ENCODE results near the gene MAPT. TPM values are rescaled to one million over a fixed set of nuclear protein-coding genes. Genes with fewer than 3 reads are reported as not detected.

Gene MAPT
- total RNA-seq, 1 donor from 2014 or later = 0.18 TPM

DNA sequence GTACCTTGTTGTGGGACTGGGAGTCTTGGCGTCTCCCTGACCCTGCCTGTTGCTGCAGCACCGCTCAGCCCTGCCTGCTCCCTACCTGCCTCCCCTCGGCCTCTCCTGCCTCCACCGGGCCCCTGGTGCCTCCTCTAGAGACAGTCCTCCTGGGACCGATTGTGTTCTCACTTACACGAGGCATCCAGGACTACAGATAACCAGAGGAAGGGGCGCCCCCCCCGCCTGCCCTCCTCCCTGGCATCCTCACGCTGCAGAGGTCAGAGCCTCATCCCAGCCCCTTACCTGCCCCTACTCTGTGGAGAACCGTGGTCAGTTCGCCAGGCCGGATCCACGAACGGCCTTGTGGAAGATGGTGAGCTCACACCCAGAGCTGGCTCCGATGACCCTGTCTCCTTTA lies 24.8 kb downstream of the MAPT start:
- ChIA-PET CTCF (no interaction called here), POLR2A (no interaction called here)
- no peak for TF ChIP-seq CTCF (IDR thresholded peaks at IDR 0.05)
- Mint-ChIP-seq H3K27me3 (peaks cover 16% of the 10 kb centered on the region), H3K27ac (no peak overlapping the region), H3K9me3 (no peaks in the 10 kb centered on the region), H3K4me3 (no peak overlapping the region), H3K36me3 (ENCODE audit: low read depth) (no peaks in the 10 kb centered on the region), H3K4me1 (no peaks in the 10 kb centered on the region)
- ATAC-seq (ENCODE audit: low read depth) (no peak), DNase-seq (no peak)
- intact Hi-C loops (cut with micrococcal nuclease) = no loop called here

DNA sequence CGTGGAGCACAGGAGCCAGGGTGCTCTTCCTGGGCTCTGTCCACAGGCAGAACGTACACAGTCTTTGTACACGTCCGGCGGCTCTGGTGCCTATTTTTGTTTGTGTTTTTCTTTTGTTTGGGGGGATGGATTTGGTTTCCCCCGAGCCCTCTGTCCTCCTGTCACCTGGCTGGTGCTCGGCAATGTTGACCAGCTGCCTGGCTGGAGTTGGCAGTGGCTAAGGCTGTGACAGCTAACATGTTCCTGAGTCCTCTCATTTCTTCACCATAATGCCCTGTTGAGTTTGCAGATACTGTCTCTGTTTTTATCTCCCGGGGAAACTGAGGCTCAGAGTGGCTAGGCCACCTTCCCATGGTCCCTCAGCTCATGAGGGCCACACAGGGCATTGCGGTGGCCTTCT lies 25.7 kb downstream of the MAPT start:
- no peak for ATAC-seq (ENCODE audit: low read depth)
- TF ChIP-seq CTCF (IDR thresholded peaks at IDR 0.05) = no peak
- no peaks in the 10 kb centered on the region for H3K36me3 Mint-ChIP-seq (ENCODE audit: low read depth)
- DNase-seq = no peak
- intact Hi-C loops (cut with micrococcal nuclease) = no loop called here
- no peaks in the 10 kb centered on the region for H3K9me3 Mint-ChIP-seq
- ChIA-PET POLR2A (no interaction called here), CTCF (no interaction called here)
- peaks cover 19% of the 10 kb centered on the region for H3K27me3 Mint-ChIP-seq
- H3K4me3 Mint-ChIP-seq = no peak overlapping the region
- H3K27ac Mint-ChIP-seq = no peak overlapping the region
- H3K4me1 Mint-ChIP-seq = no peaks in the 10 kb centered on the region

DNA sequence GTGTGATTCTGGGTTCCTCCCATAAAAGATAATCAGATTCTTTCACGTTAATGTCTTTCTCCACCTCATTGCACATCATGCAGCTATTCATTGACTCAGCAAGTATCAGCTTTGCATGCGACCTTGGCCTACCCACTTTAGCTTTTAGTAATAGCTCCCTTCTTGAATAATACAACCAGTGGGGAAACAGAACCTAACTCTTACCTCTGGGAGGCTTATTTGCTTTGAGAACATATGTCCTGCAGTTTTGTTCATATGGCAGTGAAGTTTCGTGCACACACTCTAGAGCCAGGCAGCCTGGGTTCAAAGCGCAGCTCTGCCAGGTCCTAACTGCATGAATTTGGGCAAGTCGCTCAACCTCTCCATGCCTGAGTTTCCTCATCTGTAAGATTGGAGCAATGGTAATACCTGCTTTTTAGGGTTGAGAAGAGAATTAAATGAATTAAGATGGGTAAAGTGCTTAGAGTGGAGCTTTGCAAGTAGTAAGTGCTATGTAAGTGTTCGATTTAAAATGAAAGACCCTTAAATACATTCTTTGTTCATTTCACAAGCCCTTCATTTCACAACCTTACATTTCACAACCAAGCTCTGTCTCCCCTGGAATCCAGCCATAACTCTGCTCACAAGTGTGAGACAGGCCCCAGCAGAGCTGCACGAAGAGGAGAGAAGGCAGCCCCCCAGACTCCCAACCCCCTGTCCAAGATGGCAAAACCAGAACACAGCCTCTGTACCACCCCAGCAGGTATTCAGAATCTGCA lies 29.3 kb downstream of the MAPT start:
- intact Hi-C loops (cut with micrococcal nuclease) = no loop called here
- no peak for DNase-seq
- TF ChIP-seq CTCF (IDR thresholded peaks at IDR 0.05) = no peak
- no peak overlapping the region for H3K4me3 Mint-ChIP-seq
- POLR2A ChIA-PET = no interaction called here
- peaks cover 7% of the 10 kb centered on the region for H3K9me3 Mint-ChIP-seq
- CTCF ChIA-PET = no interaction called here
- no peak overlapping the region for H3K27ac Mint-ChIP-seq
- peaks cover 20% of the 10 kb centered on the region for H3K27me3 Mint-ChIP-seq
- H3K4me1 Mint-ChIP-seq = no peaks in the 10 kb centered on the region
- no peaks in the 10 kb centered on the region for H3K36me3 Mint-ChIP-seq (ENCODE audit: low read depth)
- no peak for ATAC-seq (ENCODE audit: low read depth)

- ATAC-seq (ENCODE audit: low read depth) (no peak), DNase-seq (no peak)
- Mint-ChIP-seq H3K36me3 (ENCODE audit: low read depth) (no peaks in the 10 kb centered on the region), H3K4me3 (no peak overlapping the region), H3K9me3 (peaks cover 7% of the 10 kb centered on the region), H3K4me1 (no peaks in the 10 kb centered on the region), H3K27ac (no peak overlapping the region), H3K27me3 (peaks cover 20% of the 10 kb centered on the region)
- no peak for TF ChIP-seq CTCF (IDR thresholded peaks at IDR 0.05)
- ChIA-PET POLR2A (no interaction called here), CTCF (no interaction called here)
- intact Hi-C loops (cut with micrococcal nuclease) = no loop called here
Observed at GRCh38 chr17:45924332-45924820, 30.0 kb downstream of the MAPT start.

DNA sequence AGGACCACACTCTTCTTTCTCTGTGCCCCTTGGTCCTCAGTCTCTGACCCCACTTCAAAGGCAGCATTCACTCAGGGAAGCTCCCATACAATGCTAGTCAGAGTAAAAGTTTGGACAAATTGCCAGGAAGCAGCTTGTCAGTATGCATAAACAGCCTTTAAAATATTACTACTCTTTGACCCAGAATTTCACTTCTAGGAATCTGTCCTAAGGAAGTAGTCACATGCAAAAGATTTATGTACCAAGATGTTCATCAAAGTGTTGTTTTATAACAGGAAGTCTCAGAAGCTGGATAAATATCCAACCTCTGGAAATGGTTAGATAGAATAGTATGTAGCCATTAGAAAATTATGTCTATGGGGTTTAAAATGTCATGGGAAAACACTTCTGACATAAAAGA lies 31.0 kb downstream of the MAPT start:
- no peak overlapping the region for H3K27ac Mint-ChIP-seq
- H3K4me1 Mint-ChIP-seq = no peaks in the 10 kb centered on the region
- no peak for TF ChIP-seq CTCF (IDR thresholded peaks at IDR 0.05)
- peaks cover 7% of the 10 kb centered on the region for H3K9me3 Mint-ChIP-seq
- no peak overlapping the region for H3K4me3 Mint-ChIP-seq
- no peak for ATAC-seq (ENCODE audit: low read depth)
- no peaks in the 10 kb centered on the region for H3K36me3 Mint-ChIP-seq (ENCODE audit: low read depth)
- no peak for DNase-seq
- peaks cover 18% of the 10 kb centered on the region for H3K27me3 Mint-ChIP-seq
- intact Hi-C loops (cut with micrococcal nuclease) = no loop called here
- POLR2A ChIA-PET = no interaction called here
- CTCF ChIA-PET = no interaction called here

Measured in activated B cell treated with CpG ODN at 0.5 μM for 24 hours (primary cell).